ENCODE data around the gene SMYD3. TPM values are rescaled to one million over a fixed set of nuclear protein-coding genes. Genes with fewer than 3 reads are reported as not detected.

Gene SMYD3
- total RNA-seq, 3 donors from 2014 or later: 16.3 to 18.0 (median 16.4) TPM

DNA sequence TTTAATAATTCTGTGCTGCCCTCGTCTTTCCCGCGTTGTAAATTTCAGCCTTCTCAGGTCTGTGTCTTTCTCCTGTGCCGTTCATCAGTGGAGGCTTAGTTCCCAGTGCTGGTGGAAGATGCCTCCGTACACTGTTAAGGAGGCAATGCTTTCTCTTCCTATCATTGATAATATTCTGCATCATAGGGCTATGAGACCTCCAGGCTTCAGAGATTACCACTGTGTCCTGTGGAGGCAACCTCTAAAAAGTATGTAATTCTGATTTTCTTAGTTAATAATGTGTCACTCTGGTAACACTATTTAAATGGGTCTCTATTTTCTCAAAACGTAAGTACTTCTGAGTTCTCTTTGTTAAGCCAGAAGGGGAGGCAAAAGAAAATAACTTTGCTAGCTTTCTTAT is 538.3 kb downstream of the SMYD3 start:
- intact Hi-C loops (cut with DNase I, micrococcal nuclease): no loop called here
- ATAC-seq (no peak), DNase-seq (no peak)
- Histone ChIP-seq H3K4me3 (no peak overlapping the region), H3K4me1 (ENCODE audit: low read depth) (no peaks in the 10 kb centered on the region), H3K9me3 (no peaks in the 10 kb centered on the region), H3K36me3 (ENCODE audit: low read depth) (no peaks in the 10 kb centered on the region)
- TF ChIP-seq, protein P1, sequence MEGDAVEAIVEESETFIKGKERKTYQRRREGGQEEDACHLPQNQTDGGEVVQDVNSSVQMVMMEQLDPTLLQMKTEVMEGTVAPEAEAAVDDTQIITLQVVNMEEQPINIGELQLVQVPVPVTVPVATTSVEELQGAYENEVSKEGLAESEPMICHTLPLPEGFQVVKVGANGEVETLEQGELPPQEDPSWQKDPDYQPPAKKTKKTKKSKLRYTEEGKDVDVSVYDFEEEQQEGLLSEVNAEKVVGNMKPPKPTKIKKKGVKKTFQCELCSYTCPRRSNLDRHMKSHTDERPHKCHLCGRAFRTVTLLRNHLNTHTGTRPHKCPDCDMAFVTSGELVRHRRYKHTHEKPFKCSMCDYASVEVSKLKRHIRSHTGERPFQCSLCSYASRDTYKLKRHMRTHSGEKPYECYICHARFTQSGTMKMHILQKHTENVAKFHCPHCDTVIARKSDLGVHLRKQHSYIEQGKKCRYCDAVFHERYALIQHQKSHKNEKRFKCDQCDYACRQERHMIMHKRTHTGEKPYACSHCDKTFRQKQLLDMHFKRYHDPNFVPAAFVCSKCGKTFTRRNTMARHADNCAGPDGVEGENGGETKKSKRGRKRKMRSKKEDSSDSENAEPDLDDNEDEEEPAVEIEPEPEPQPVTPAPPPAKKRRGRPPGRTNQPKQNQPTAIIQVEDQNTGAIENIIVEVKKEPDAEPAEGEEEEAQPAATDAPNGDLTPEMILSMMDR (IDR thresholded peaks at IDR 0.05): no peak

DNA sequence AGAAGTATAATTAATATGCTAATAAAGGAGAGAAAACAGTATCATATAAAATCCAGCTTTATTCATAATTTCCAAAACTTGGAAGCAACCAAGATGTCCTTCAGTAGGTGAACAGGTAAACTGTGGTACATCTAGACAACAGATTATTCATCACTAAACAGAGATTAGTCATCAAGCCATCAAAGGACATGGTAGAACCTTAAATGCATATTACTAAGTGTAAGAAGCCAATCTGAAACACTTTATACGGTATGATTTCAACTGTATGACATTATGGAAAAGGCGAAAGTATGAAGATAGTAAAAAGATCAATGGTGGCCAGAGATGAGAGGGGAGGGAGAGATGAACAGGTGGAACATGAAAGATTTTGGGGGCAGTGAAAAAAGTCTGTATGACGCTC is 541.7 kb downstream of the SMYD3 start:
- ATAC-seq (no peak), DNase-seq (no peak)
- no peaks in the 10 kb centered on the region for H3K9me3 ChIP-seq
- H3K36me3 ChIP-seq (ENCODE audit: low read depth): no peaks in the 10 kb centered on the region
- H3K4me1 ChIP-seq (ENCODE audit: low read depth): no peaks in the 10 kb centered on the region
- TF ChIP-seq, protein P1 (IDR thresholded peaks at IDR 0.05): no peak
- H3K4me3 ChIP-seq: no peak overlapping the region
- intact Hi-C loops (cut with DNase I, micrococcal nuclease): no loop called here

DNA sequence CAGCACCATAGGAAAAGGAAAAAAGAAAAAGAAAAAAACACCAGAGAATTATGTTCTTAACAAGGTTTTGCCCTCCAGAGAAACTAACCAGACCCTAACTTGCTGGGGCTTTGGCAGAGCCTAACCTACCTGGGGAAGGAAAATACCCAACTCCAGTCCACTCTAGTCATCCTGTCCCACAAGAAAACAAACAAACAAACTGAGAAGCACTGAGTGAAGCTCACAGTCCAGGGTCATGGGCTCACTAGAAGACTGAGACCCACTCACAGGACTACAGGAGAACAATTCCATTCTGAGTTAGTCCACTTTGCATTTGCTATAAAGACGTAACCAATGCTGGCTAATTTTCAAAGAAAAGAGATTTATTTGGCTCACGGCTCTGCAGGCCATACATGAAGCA is 543.4 kb downstream of the SMYD3 start:
- Histone ChIP-seq H3K36me3 (ENCODE audit: low read depth) (no peaks in the 10 kb centered on the region), H3K4me1 (ENCODE audit: low read depth) (no peaks in the 10 kb centered on the region), H3K4me3 (no peak overlapping the region), H3K9me3 (no peaks in the 10 kb centered on the region)
- intact Hi-C loops (cut with DNase I, micrococcal nuclease): no loop called here
- DNase-seq: no peak
- TF ChIP-seq, protein P1 (IDR thresholded peaks at IDR 0.05): no peak
- ATAC-seq: no peak

DNA sequence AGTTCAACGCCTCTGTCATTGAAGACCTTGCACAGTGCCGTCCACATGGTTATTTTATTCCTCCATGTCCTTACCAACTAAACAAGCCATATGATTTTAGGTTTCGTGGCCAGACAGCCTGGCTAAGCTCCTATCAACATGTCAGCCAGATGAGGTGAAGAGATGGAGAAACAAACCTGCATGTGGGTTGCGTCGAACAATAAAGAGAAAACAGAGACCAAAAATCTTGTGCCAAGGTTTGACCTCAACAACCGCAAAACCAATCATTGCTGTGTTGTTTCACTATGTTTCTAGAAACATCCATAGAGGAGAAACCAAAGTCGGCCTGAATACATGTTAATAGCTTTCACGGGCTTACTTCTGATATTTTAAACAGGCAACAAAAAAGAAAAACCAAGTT is 544.6 kb downstream of the SMYD3 start:
- TF ChIP-seq, protein P1 (IDR thresholded peaks at IDR 0.05): no peak
- no peak overlapping the region for H3K4me3 ChIP-seq
- intact Hi-C loops (cut with DNase I, micrococcal nuclease): no loop called here
- H3K4me1 ChIP-seq (ENCODE audit: low read depth): no peaks in the 10 kb centered on the region
- H3K36me3 ChIP-seq (ENCODE audit: low read depth): no peaks in the 10 kb centered on the region
- ATAC-seq: no peak
- DNase-seq: no peak
- H3K9me3 ChIP-seq: no peaks in the 10 kb centered on the region

DNA sequence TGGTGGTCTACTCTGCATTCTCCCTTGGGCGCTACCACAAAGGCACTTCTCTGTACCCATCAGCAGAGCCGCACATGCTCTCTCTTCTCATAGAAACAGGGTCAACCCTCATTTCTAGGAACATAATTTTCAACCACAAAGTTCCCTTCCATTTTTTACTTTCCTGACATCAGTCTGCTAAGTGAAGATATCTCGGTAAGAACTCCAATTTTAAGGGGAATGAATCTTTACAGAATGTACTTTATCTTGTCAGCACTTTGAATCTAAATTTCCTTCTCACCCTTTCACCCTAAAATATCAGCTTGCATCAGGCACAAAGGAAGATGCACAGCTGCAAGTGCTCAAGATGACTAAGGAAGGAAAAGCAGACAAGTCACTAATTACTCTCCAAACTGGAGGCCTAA is 545.9 kb downstream of the SMYD3 start:
- TF ChIP-seq, protein P1 (IDR thresholded peaks at IDR 0.05): no peak
- H3K9me3 ChIP-seq: no peaks in the 10 kb centered on the region
- H3K4me3 ChIP-seq: no peak overlapping the region
- ATAC-seq (no peak), DNase-seq (no peak)
- no peaks in the 10 kb centered on the region for H3K36me3 ChIP-seq (ENCODE audit: low read depth)
- intact Hi-C loops (cut with DNase I, micrococcal nuclease): no loop called here
- H3K4me1 ChIP-seq (ENCODE audit: low read depth): no peaks in the 10 kb centered on the region

DNA sequence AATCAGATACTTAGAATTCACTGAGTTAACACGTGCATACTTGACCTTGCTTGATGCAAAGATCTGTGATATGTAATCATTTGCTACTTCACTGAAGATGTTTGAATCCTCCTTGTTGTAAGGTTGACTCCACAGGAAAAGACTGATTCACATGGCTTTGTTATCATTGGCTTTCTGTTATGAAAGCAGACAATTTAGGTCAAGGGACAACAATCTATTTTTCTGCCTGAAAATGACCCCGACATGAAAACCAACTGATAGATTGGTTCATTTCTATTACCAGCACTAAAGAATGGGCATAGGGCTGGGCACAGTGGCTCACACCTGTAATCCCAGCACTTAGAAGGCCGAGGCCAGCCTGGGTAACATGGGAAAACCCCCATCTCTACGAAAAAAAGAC is 546.9 kb downstream of the SMYD3 start:
- intact Hi-C loops (cut with DNase I, micrococcal nuclease): no loop called here
- TF ChIP-seq, protein P1 (IDR thresholded peaks at IDR 0.05): no peak
- ATAC-seq (no peak), DNase-seq (no peak)
- H3K4me1 ChIP-seq (ENCODE audit: low read depth): no peaks in the 10 kb centered on the region
- H3K4me3 ChIP-seq: no peak overlapping the region
- H3K36me3 ChIP-seq (ENCODE audit: low read depth): no peaks in the 10 kb centered on the region
- H3K9me3 ChIP-seq: no peaks in the 10 kb centered on the region

Measured in mucosa of descending colon (tissue), 3 donors.